ENCODE measurements around the gene SLAMF1.
A peak's percentile ranks its signal among the peaks of the same experiment; 100 is the strongest.

The SLAMF1 gene

DNA sequence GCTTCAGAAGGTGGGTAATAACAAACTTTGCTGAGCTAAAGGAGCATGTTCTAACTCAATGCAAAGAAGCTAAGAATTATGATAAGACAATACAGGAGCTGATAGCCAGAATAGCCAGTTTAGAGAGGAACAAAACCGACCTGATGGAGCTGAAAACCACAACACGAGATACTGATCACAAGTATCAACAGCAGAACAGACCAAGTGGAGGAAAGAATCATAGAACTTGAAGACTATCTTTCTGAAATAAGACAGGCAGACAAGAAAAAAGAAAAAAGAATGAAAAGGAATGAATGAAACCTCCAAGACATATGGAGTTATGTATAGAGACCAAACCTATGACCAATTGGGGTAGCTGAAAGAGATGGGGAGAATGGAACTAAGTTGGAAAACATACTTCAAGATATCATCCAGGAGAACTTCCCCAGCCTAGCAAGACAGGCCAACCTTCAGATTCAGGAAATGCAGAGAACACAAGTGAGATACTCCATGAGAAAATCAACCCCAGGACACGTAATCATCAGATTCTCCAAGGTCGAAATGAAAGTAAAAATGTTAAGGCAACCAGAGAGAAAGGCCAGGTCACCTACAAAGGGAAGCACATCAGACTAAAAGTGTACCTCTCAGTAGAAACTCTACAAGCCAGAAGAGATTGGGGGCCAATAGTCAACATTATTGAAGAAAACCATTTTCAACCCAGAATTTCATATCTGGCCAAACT lies 88.0 kb downstream of the SLAMF1 start:
- DNase-seq: peak; percentile 40
